GM21717 (cell line): Measurements from ENCODE around the gene SRCIN1.
"Not testable (repeated sequence)": the region's sequence is repeated elsewhere in the genome, so short reads cannot be mapped to it uniquely, and the experiment has no call there.

Experiments
- ATAC-seq: cut with Tn5 transposase; IDR thresholded peaks from one replicate; pipeline ENCODE4 v1.9.1; 2021; ENCODE audit warnings: mild to moderate bottlenecking, moderate library complexity; ENCODE audit not compliant: unreplicated experiment

The SRCIN1 gene

GRCh38 chr17:38605841-38606645, at the start of gene SRCIN1:
Gene SRCIN1, minus strand, starts transcription at chr17:38605952. Its CDS starts 247 bp downstream, at chr17:38605705.
- ATAC-seq: no peak

GRCh38 chr17:38654411-38655398, 49.0 kb upstream of the SRCIN1 start:
- peak; percentile 61 for ATAC-seq

GRCh38 chr17:38653679-38654078, 47.9 kb upstream of the SRCIN1 start:
- no peak for ATAC-seq

- no peak for ATAC-seq
Observed at GRCh38 chr17:38653230-38653629, 47.5 kb upstream of the SRCIN1 start.

- ATAC-seq: not testable (repeated sequence)
Observed at GRCh38 chr17:38650653-38651173, 45.0 kb upstream of the SRCIN1 start.

GRCh38 chr17:38637951-38638350, 32.2 kb upstream of the SRCIN1 start:
- ATAC-seq: no peak

GRCh38 chr17:38636054-38636453, 30.3 kb upstream of the SRCIN1 start:
- ATAC-seq: no peak

- ATAC-seq: no peak
Observed at GRCh38 chr17:38632334-38632733, 26.6 kb upstream of the SRCIN1 start.

GRCh38 chr17:38628441-38628840, 22.7 kb upstream of the SRCIN1 start:
- ATAC-seq: no peak

- ATAC-seq: no peak
Observed at GRCh38 chr17:38627957-38628356, 22.2 kb upstream of the SRCIN1 start.

- not testable (repeated sequence) for ATAC-seq
Observed at GRCh38 chr17:38626606-38627226, 21.0 kb upstream of the SRCIN1 start.

GRCh38 chr17:38625482-38625881, 19.7 kb upstream of the SRCIN1 start:
- ATAC-seq: no peak

GRCh38 chr17:38624782-38625355, 19.1 kb upstream of the SRCIN1 start:
- ATAC-seq: peak; percentile 65

GRCh38 chr17:38621538-38621937, 15.8 kb upstream of the SRCIN1 start:
- no peak for ATAC-seq

- no peak for ATAC-seq
Observed at GRCh38 chr17:38620551-38621277, 15.0 kb upstream of the SRCIN1 start.

GRCh38 chr17:38619937-38620550, 14.3 kb upstream of the SRCIN1 start:
- no peak for ATAC-seq

- no peak for ATAC-seq
Observed at GRCh38 chr17:38619451-38619795, 13.7 kb upstream of the SRCIN1 start.

- no peak for ATAC-seq
Observed at GRCh38 chr17:38617967-38618760, 12.4 kb upstream of the SRCIN1 start.
